ENCODE results near the gene MYOZ3. TPM values are rescaled to one million over a fixed set of nuclear protein-coding genes. Genes with fewer than 3 reads are reported as not detected.

MYOZ3 gene
- 0.07 to 0.13 TPM in 2 of 5 replicates, not detected in the others for total RNA-seq (2022; extraction: Qiagen RNA extraction)

GRCh38 chr5:150661086-150661485, at the start of gene MYOZ3:
Gene MYOZ3 (plus strand): TSS chr5:150661251. CDS start chr5:150662942, 1,691 bp downstream.

GRCh38 chr5:150640311-150641005, 20.6 kb upstream of the MYOZ3 start, which contains the start of gene SYNPO:
Gene SYNPO (plus strand): TSS chr5:150640660. CDS start chr5:150648276, 7,616 bp downstream.

GRCh38 chr5:150700594-150701377, 39.7 kb downstream of the MYOZ3 start, which contains the start of gene RBM22:
Gene RBM22 (minus strand): TSS chr5:150701062. CDS start chr5:150700985, 77 bp downstream.

Other genes starting within 250 kb of the MYOZ3 start
- gene CD74, start 248.3 kb upstream of the MYOZ3 start, total RNA-seq (2022; extraction: Qiagen RNA extraction): not detected in 5 replicates
- 2,893 to 3,030 TPM (median 2,962 TPM) in 5 replicates for gene RPS14, start 211.5 kb upstream of the MYOZ3 start, total RNA-seq (2022; extraction: Qiagen RNA extraction)
- gene NDST1, start 153.1 kb upstream of the MYOZ3 start, total RNA-seq (2022; extraction: Qiagen RNA extraction): 46.7 to 70.1 TPM (median 57.6 TPM) in 5 replicates
- gene SYNPO, start 20.6 kb upstream of the MYOZ3 start, total RNA-seq (2022; extraction: Qiagen RNA extraction): 18.9 to 27.2 TPM (median 24.9 TPM) in 5 replicates
- 43.0 to 52.8 TPM (median 46.7 TPM) in 5 replicates for gene RBM22, start 39.8 kb downstream of the MYOZ3 start, total RNA-seq (2022; extraction: Qiagen RNA extraction)
- 16.2 to 18.6 TPM (median 18.0 TPM) in 5 replicates for gene DCTN4, start 97.8 kb downstream of the MYOZ3 start, total RNA-seq (2022; extraction: Qiagen RNA extraction)
- 9.9 to 13.7 TPM (median 12.7 TPM) in 5 replicates for gene SMIM3, start 117.5 kb downstream of the MYOZ3 start, total RNA-seq (2022; extraction: Qiagen RNA extraction)
- gene IRGM, start 185.3 kb downstream of the MYOZ3 start, total RNA-seq (2022; extraction: Qiagen RNA extraction): 0.15 to 0.36 TPM (median 0.25 TPM) in 4 of 5 replicates, not detected in the other
- 2.3 to 2.8 TPM (median 2.3 TPM) in 5 replicates for gene ZNF300, start 243.7 kb downstream of the MYOZ3 start, total RNA-seq (2022; extraction: Qiagen RNA extraction)

Measured in A549 treated with Mapracorat at 1 μM for 4 hours (cell line).